Stimulated activated naive CD4-positive, alpha-beta T cell (primary cell): ENCODE data around the gene HMOX1.
A peak's percentile ranks its signal among the peaks of the same experiment; 100 is the strongest.

ENCODE experiments used
- DNase-seq, 6 experiments: peaks; one replicate each; lab custom pipeline; 2025; lab: John Stamatoyannopoulos, UW

Gene HMOX1

DNA sequence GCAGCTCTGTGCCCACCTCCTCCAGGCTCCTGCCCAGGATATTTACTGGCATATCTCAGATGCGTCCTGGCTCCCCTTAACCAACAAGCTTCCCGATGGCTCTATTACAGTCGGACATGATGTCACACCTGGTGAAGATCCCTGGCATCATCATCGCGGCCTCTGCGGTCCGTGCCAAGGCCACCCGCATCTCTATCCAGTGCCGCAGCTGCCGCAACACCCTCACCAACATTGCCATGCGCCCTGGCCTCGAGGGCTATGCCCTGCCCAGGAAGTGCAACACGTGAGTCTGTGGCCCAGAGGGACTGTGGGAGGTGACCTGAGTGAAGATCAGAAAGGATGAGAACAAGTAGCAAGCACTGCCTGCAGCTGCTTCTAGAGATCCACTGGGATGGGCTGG, 25.5 kb downstream of the HMOX1 start:
- no peak for DNase-seq

DNA sequence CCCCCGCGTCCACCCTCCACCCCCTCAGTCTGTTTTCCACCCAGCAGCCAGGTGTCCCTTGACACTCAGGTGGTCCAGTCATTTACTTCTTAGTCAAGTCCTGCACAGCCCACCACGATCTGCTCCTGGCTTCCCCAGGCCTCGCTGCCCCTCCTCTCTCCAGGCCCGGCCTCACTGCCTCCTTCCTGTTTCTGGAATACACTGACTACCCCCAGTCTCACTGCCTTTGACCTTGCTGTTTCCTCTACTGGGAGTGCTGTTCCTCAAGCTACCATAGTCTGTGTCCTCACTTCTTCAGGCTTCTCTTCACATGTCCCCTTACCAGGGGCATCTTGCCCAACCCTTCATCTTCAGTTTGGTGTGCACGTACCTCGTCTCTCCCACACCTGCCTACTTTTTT, 26.5 kb downstream of the HMOX1 start:
- DNase-seq: no peak

DNA sequence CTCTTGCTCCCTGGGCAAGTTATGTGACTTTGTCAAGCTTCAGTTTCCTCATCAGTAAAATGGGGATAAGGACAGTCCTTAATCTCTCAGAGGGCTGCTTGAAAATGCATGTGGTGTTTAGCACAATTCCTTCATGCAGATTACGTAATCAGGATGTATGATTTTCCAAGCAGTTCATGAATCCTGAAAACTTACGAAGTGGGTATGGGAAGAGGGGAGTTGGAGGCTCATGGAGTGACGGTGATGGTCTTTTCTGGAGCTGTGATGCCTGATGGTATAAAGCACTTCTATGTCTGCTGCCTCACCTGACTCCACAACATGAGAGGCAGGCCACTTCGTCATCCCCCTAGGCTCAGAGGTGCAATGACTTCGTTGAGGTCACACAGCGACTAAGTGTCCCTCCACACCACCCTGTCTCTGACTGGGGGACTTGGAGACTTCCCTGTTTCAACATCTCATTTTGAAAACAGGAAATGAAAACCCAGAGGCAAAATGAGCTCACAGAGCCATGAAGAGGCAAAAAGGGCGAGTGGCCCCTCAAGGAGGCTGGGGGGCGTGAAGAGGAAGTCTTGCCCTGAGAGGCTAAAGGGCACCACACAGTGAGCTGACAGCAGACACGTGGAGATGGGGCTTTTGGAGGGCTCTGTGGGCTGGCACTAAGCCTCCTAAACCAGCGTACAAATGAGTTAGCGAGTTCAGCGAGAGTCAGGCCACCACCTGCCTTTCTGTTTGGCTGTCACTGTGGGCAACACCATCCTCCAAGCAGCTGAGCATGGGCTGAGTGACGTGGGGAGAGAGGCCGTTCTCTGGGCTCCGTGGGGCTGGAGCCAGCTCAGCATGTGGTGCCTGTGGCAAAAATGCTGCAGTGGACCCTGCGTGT, 29.1 kb downstream of the HMOX1 start:
- DNase-seq: no peak

DNA sequence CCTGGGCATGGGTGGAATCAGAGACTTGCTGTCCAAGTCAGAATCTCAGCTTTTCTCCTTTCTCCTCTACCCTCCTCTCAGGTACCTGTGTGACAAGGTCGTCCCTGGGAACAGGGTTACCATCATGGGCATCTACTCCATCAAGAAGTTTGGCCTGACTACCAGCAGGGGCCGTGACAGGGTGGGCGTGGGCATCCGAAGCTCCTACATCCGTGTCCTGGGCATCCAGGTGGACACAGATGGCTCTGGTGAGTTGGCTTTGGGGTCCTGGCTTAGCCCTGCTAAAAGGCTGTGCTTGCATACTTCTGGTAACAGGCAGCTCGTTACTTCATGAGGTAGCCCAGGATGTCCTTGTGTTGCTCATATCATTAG, 29.8 kb downstream of the HMOX1 start:
- DNase-seq: no peak

GRCh38 chr22:35411102-35411501, 30.2 kb downstream of the HMOX1 start:
- DNase-seq: no peak

DNA sequence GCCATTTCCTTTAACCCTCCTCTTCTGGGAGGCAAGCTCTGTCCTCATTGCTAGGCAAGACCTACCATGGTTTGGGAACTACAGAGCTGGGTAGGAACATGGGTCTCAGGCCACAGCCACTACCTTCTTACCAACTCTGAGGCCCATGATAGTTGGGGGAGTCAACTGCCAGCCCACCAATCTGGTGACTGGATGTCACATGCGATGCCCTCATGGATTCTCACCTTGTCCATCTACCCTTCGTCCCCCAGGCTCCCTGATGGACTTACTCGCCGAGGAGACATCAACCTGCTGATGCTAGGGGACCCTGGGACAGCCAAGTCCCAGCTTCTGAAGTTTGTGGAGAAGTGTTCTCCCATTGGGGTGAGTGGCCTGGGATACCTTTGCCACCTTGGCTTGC, 32.7 kb downstream of the HMOX1 start:
- DNase-seq: no peak

DNA sequence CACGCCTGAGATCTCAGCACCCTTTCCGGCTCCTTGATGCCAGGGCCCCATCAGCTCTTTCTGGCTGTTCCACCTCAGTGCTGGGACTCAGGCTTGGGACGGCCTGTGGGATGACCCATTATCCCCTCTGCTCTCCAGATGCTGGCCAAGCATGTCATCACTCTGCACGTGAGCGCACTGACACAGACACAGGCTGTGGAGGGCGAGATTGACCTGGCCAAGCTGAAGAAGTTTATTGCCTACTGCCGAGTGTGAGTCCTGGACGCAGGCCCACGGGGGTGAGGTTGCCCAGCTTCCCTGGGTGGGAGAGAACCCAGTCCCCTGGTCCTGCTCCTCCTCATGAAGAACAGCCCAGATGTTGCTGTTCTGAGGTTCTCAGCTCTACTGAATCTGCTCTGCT, 36.7 kb downstream of the HMOX1 start:
- DNase-seq: no peak

GRCh38 chr22:35418088-35418487, 37.2 kb downstream of the HMOX1 start:
- DNase-seq: no peak

DNA sequence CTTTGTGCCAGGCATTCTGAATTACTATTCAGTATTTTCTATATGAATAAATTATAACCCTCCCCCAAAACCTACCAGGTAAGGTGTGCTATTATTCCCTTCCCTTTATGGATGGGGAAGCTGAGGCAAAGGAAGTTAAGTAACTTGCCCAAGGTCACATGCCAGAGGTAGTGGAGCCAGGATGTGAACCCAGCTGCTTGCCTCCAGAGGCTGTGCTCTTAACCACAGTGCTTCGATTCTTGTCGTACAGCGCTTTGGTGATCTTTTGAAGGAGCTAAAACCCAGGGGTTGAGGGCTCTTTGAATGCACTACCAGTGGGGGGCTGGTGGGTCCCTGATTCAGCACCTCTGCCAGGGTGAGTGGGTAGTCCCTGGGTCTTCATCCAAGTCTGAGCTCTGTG, 37.8 kb downstream of the HMOX1 start:
- DNase-seq: no peak

DNA sequence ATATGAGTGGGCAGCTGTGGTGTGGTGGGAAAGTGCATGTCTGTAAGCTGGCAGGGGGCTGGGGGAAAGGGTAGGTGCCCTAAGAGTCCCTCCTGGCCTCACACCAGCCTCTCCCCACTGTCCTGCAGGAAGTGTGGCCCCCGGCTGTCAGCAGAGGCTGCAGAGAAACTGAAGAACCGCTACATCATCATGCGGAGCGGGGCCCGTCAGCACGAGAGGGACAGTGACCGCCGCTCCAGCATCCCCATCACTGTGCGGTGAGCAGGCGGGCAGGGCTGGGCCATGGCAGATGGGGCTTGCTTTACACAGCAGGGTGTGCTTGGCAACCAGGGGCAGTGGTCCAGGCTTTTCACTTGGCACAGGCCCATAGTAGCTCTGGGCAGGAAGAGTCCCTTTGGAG, 38.9 kb downstream of the HMOX1 start:
- DNase-seq: no peak

DNA sequence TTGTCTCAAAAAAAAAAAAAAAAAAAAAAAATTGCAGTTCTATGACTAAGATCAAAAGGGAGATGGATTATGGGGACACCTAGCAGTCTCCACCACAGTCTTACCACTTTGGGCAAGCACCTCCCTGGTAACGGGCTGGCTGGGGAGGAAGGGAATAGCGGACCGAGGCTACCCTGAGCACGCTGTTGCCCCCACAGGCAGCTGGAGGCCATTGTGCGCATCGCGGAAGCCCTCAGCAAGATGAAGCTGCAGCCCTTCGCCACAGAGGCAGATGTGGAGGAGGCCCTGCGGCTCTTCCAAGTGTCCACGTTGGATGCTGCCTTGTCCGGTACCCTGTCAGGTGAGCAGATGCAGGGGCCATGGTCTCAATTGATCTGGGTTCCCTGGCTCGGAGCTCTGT, 40.2 kb downstream of the HMOX1 start:
- DNase-seq: no peak

DNA sequence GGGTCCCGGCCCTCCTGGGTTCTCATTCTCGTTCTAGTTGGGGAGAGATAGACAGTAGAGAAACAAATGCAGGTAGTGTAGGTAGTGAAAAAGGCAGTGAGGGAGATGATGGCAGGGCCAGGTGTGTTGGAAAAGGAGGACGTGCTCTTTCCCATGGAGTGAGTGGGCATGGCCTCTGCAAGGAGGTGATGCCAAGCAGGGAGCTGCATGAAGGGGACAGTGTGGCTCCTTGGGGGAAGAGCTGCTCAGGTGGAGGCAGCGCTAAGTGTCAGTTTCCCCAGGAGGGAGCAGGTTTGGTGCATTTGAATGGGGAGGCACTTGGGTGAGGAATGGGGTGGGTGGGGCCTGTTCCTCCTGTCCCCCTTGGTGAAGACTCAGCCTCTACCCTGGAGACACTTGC, 41.2 kb downstream of the HMOX1 start:
- no peak for DNase-seq

- DNase-seq: no peak
These were observed 42.0 kb downstream of the HMOX1 start for GRCh38 chr22:35422936-35423335.

GRCh38 chr22:35424081-35424480, 43.2 kb downstream of the HMOX1 start:
- DNase-seq: no peak

GRCh38 chr22:35424761-35425160, 43.9 kb downstream of the HMOX1 start:
- DNase-seq: no peak

DNA sequence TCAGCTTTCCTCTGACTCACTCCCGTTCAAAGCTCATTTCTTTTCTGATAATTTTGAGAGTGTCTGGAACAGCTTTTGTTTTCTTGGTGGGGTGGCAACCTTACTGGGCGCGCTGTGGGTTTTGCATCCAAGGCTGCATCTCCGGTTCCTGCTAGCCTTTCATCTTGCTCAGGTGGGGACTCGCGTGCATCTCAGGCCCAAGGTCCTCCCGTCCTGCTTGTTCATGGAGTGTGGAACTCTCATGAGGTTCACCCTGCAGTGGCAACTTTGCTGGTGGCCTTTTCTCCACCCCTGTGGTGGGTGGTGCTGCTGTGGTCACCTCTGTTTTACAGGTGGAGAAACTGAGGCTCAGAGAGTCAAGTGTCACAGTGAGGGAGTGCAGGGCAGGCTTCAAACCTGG, 44.6 kb downstream of the HMOX1 start:
- DNase-seq: no peak

- no peak for DNase-seq
These were observed 45.3 kb downstream of the HMOX1 start for GRCh38 chr22:35425971-35426800.

- no peak for DNase-seq
These were observed 45.9 kb downstream of the HMOX1 start for GRCh38 chr22:35426801-35427140.

- DNase-seq: peak in 5 of 6 experiments; percentile 29 to 67 (median 52)
These were observed 50.0 kb downstream of the HMOX1 start for GRCh38 chr22:35430897-35431322.

GRCh38 chr22:35431483-35432227, 50.8 kb downstream of the HMOX1 start:
- DNase-seq: no peak

- no peak for DNase-seq
These were observed 51.5 kb downstream of the HMOX1 start for GRCh38 chr22:35432228-35432905.
